HCT116 (cell line): ENCODE results near the gene RUNX2.

Experiments
- ATF3 ChIP-seq: IDR thresholded peaks from 2 replicates; pipeline ENCODE4 v1.6.1; 2012
- CBX3 ChIP-seq: IDR thresholded peaks from 2 replicates; pipeline ENCODE4 v1.6.1; 2012; ENCODE audit warnings: low read depth
- CTCF ChIP-seq, 3 experiments: fragments of 200-600 bp in 1 of 3; sonication (generic) in 1 of 3; IDR thresholded peaks in 2 of 3; conservative IDR thresholded peaks in 1 of 3; 2 replicates each; pipeline ENCODE4 v1.5.1; 2012 to 2017; ENCODE audit warnings: low read depth in 2 of 3, low read length in 2 of 3, antibody characterized with exemption in 1 of 3, borderline replicate concordance in 1 of 3, control low read depth in 1 of 3, mild to moderate bottlenecking in 1 of 3, mixed read lengths in 1 of 3, mixed run types in 1 of 3, moderate library complexity in 1 of 3; ENCODE audit not compliant: insufficient read depth in 1 of 3
- MAX ChIP-seq: IDR thresholded peaks from 2 replicates; pipeline ENCODE4 v1.6.1; 2012
- YY1 ChIP-seq: IDR thresholded peaks from 2 replicates; pipeline ENCODE4 v1.6.1; 2011; ENCODE audit warnings: low read length, low read depth, moderate library complexity, mild to moderate bottlenecking; ENCODE audit not compliant: insufficient replicate concordance; ENCODE audit errors: extremely low read depth

- TF ChIP-seq MAX (no peak), CTCF (IDR thresholded peaks at IDR 0.05 in 2 of 3, conservative IDR thresholded peaks at IDR 0.05 in 1 of 3; ENCODE audit: borderline replicate concordance in 1 of 3, insufficient read depth in 1 of 3, low read depth in 2 of 3, low read length in 2 of 3) (no peak), CBX3 (no peak), YY1 (no peak), ATF3 (no peak)
These were observed 270.9 kb downstream of the RUNX2 start for GRCh38 chr6:45599053-45599452.
